Measurements from ENCODE around the gene PIGBOS1.

- TF ChIP-seq CTCF (IDR thresholded peaks at IDR 0.05 in 8 of 11, conservative IDR thresholded peaks at IDR 0.05 in 3 of 11) = no peak
- TF ChIP-seq POLR2A (IDR thresholded peaks at IDR 0.05) = no peak
- TF ChIP-seq POLR2AphosphoS5 (IDR thresholded peaks at IDR 0.05) = no peak
These were observed 38.2 kb upstream of the PIGBOS1 start for GRCh38 chr15:55356985-55357585.
